ENCODE results near the gene TNFAIP3. TPM values are rescaled to one million over a fixed set of nuclear protein-coding genes. Genes with fewer than 3 reads are reported as not detected.
"Not testable (repeated sequence)": the region's sequence is repeated elsewhere in the genome, so short reads cannot be mapped to it uniquely, and the experiment has no call there.

The TNFAIP3 gene
- total and polyA plus RNA-seq, 12 donors = 2.9 to 33.3 (median 7.8) TPM

DNA sequence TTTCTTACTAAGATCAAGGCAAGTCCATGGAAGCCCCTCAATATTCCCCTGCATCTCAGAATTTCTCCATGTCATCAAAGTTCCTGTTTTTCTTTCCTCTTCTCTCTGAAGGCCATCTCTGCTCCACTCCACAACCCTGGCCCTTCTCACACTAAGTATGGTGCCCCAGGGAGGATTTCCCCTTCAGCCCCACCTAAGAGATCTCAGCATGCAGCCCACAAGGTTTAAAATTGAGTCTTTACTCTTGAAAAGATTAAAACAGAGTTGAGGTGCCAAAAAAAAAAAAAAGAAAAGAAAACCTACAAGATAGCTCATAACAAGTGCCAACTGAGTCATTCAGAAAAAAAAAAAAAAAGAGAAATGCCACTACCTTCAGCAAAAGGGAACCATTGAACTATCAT lies 36.5 kb upstream of the TNFAIP3 start:
- TF ChIP-seq, protein P1, sequence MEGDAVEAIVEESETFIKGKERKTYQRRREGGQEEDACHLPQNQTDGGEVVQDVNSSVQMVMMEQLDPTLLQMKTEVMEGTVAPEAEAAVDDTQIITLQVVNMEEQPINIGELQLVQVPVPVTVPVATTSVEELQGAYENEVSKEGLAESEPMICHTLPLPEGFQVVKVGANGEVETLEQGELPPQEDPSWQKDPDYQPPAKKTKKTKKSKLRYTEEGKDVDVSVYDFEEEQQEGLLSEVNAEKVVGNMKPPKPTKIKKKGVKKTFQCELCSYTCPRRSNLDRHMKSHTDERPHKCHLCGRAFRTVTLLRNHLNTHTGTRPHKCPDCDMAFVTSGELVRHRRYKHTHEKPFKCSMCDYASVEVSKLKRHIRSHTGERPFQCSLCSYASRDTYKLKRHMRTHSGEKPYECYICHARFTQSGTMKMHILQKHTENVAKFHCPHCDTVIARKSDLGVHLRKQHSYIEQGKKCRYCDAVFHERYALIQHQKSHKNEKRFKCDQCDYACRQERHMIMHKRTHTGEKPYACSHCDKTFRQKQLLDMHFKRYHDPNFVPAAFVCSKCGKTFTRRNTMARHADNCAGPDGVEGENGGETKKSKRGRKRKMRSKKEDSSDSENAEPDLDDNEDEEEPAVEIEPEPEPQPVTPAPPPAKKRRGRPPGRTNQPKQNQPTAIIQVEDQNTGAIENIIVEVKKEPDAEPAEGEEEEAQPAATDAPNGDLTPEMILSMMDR (IDR thresholded peaks at IDR 0.05) = no peak
- no peak overlapping the region for H3K4me3 ChIP-seq
- ATAC-seq = no peak
- intact Hi-C loops (cut with DNase I) = no loop called here
- DNase-seq = no peak
- H3K36me3 ChIP-seq = no peaks in the 10 kb centered on the region
- no peaks in the 10 kb centered on the region for H3K27me3 ChIP-seq
- no peak overlapping the region for H3K27ac ChIP-seq
- H3K4me1 ChIP-seq = peaks cover 0 to 22% (median 0%) of the 10 kb centered on the region in 9 donors
- peaks cover 0 to 10% (median 0%) of the 10 kb centered on the region in 11 donors for H3K9me3 ChIP-seq

DNA sequence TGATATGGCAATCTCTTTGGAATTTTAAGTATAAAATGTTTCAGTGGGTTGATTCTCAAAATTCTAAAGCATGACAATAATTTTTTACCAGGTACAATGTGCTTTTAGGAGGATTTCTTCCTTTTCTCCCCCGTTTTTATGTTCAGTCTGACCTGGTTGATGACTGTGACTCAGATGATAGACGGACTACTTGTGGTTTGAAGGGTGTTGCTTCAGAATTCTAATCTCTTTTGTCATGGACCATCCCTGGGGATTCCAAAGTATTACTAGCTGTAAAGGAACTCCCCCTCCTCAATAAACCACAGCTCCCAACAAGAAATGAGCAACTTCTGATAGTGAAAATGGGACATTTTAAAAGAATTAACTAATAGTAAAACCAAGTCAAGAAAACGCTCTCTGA lies 34.9 kb upstream of the TNFAIP3 start:
- 79 to 89% methylated on average over 3 of the region's 3 CpGs for WGBS, 2 donors
- H3K27ac ChIP-seq = no peak overlapping the region
- no peaks in the 10 kb centered on the region for H3K36me3 ChIP-seq
- DNase-seq = no peak
- H3K4me1 ChIP-seq = peaks cover 0 to 26% (median 0%) of the 10 kb centered on the region in 9 donors
- intact Hi-C loops (cut with DNase I) = no loop called here
- H3K27me3 ChIP-seq = no peaks in the 10 kb centered on the region
- ATAC-seq = no peak
- peaks cover 0 to 10% (median 0%) of the 10 kb centered on the region in 11 donors for H3K9me3 ChIP-seq
- no peak overlapping the region for H3K4me3 ChIP-seq
- TF ChIP-seq, protein P1 (IDR thresholded peaks at IDR 0.05) = no peak

DNA sequence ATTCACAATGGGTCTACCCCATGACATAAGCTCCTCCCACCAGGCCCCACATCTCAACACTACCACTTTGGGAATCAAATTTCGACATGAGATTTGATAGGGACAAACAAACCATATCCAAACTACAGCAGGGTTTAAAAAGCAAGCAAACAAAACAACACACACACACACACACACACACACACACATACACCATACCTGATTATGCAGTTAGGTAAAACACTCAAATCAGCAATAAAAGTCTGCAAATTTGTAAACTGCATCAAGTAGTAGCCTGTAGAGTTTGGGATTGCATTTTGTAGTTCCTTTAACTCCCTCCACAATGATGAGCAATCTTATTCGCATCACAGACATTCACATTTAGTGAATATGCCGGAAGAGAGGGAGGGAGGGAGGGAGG lies 32.6 kb upstream of the TNFAIP3 start:
- intact Hi-C loops (cut with DNase I) = no loop called here
- DNase-seq = no peak
- Histone ChIP-seq H3K27me3 (no peaks in the 10 kb centered on the region), H3K4me3 (no peak overlapping the region), H3K27ac (no peak overlapping the region), H3K4me1 (peaks cover 0 to 26% (median 0%) of the 10 kb centered on the region in 9 donors), H3K9me3 (peaks cover 0 to 22% (median 0%) of the 10 kb centered on the region in 11 donors), H3K36me3 (no peaks in the 10 kb centered on the region)
- TF ChIP-seq, protein P1 (IDR thresholded peaks at IDR 0.05) = no peak
- no peak for ATAC-seq
- WGBS, 2 donors = 90 to 95% methylated on average over 3 of the region's 3 CpGs

DNA sequence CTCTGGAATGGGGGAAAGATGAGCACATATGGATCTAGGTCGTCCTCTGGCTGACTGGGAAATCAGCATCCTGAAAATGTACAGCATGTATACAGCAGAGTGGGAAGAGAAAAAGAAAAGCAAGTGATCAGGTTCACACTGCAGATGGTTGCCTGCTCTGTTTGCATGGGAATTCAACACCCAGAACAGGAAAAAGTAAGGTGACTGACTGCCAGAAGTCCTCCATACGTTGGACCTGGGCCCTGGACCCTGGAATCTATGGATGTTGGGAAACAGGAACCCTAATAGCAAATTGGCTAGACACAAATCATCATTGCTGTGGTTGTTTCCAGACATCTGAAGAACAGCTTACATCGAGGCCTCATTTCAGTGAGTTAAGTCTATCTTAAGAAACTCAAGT lies 30.3 kb upstream of the TNFAIP3 start:
- TF ChIP-seq, protein P1 (IDR thresholded peaks at IDR 0.05) = no peak
- Histone ChIP-seq H3K36me3 (no peaks in the 10 kb centered on the region), H3K4me3 (no peak overlapping the region), H3K9me3 (peaks cover 0 to 38% (median 0%) of the 10 kb centered on the region in 11 donors), H3K27ac (no peak overlapping the region), H3K27me3 (no peaks in the 10 kb centered on the region), H3K4me1 (peaks cover 0 to 9% (median 0%) of the 10 kb centered on the region in 9 donors)
- intact Hi-C loops (cut with DNase I) = no loop called here
- DNase-seq (no peak), ATAC-seq (no peak)
- WGBS, 2 donors = 68 to 74% methylated on average over 3 of the region's 3 CpGs

DNA sequence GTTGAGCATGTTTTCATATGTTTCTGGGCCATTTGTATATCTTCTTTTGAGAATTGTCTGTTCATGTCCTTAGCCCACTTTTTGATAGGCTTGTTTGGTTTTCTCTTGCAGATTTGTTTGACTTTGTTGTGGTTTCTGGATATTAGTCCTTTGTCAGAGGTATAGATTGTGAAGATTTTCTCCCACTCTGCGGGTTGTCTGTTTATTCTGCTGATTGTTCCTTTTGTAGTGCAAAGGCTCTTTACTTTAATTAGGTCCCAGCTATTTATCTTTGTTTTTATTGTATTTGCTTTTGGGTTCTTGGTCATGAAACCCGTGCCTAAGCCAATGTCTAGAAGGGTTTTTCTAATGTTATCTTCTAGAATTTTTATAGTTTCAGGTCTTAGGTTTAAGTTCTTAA lies 29.0 kb upstream of the TNFAIP3 start:
- H3K4me3 ChIP-seq; intact Hi-C loops (cut with DNase I); H3K4me1 ChIP-seq; H3K27me3 ChIP-seq; ATAC-seq; DNase-seq; H3K36me3 ChIP-seq; H3K27ac ChIP-seq: not testable (repeated sequence)
- peaks cover 0 to 38% (median 0%) of the 10 kb centered on the region in 11 donors for H3K9me3 ChIP-seq
- 84 to 88% methylated on average over 2 of the region's 2 CpGs for WGBS, 2 donors

DNA sequence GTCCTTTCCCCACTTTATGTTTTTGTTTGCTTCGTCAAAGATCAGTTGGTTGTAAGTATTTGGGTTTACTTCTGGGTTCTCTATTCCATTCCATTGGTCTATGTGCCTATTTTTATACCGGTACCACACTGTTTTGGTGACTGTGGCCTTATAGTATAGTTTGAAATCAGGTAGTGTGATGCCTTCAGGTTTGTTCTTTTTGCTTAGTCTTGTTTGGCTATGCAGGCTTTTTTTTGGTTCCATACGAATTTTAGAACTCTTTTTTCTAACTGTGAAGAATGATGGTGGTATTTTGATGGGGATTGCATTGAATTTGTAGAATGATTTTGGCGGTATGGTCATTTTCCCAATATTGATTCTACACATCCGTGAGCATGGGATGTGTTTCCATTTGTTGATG lies 28.5 kb upstream of the TNFAIP3 start:
- H3K4me3 ChIP-seq; H3K27me3 ChIP-seq; DNase-seq; intact Hi-C loops (cut with DNase I); H3K4me1 ChIP-seq; H3K36me3 ChIP-seq; ATAC-seq; H3K27ac ChIP-seq: not testable (repeated sequence)
- H3K9me3 ChIP-seq = peaks cover 0 to 38% (median 0%) of the 10 kb centered on the region in 11 donors
- WGBS, 2 donors = 80 to 91% methylated on average over 5 of the region's 5 CpGs
